ENCODE measurements around the gene MRPS14.

Gene MRPS14

GRCh38 chr1:174967845-174968705 lies 55.1 kb downstream of the MRPS14 start:
- Histone ChIP-seq H3K4me1 (ENCODE audit: control extremely low read depth in 1 of 4, control insufficient read depth in 4 of 4, insufficient read depth in 4 of 4, low read length in 3 of 4) (peaks cover 52 to 79% (median 67%) of the 10 kb centered on the region in 4 experiments), H3K27me3 (replicated peaks in 2 of 5; ENCODE audit: control insufficient read depth in 4 of 5, insufficient read depth in 5 of 5, low read length in 4 of 5) (no peaks in the 10 kb centered on the region), H3K27ac (ENCODE audit: insufficient read depth in 1 of 2, low read depth in 1 of 2, low read length in 2 of 2, poor library complexity in 1 of 2, severe bottlenecking in 2 of 2) (peak overlapping the region in 1 of 2 experiments; percentile 64), H3K36me3 (ENCODE audit: control insufficient read depth in 4 of 4, insufficient read depth in 4 of 4, low read length in 3 of 4) (no peaks in the 10 kb centered on the region), H3K9me3 (ENCODE audit: control extremely low read depth in 1 of 5, control insufficient read depth in 4 of 5, insufficient read depth in 2 of 5, low read depth in 1 of 5, low read length in 4 of 5) (no peaks in the 10 kb centered on the region), H3K4me3 (ENCODE audit: control insufficient read depth in 1 of 7, extremely low read depth in 1 of 7, insufficient read depth in 4 of 7, low read depth in 2 of 7, low read length in 6 of 7) (peak overlapping the region in 4 of 7 experiments; percentile 11 to 42 (median 18))
- WGBS (ENCODE audit: insufficient coverage), result no CpG with 5 or more reads among the region's 4 CpGs
- ChIA-PET POLR2A (interaction anchor here (1.0 kb wide), 1 partner anchor 179 kb away, joined by 3 read pairs; no protein-coding TSS in a partner anchor), CTCF (no interaction called here)
- DNase-seq, result peak in 2 of 3 donors; percentile 42 to 65

GRCh38 chr1:174966008-174966572 lies 57.1 kb downstream of the MRPS14 start:
- Histone ChIP-seq H3K4me3 (ENCODE audit: control insufficient read depth in 1 of 7, extremely low read depth in 1 of 7, insufficient read depth in 4 of 7, low read depth in 2 of 7, low read length in 6 of 7) (peak overlapping the region in 2 of 7 experiments; percentile 4 to 23), H3K27me3 (replicated peaks in 2 of 5; ENCODE audit: control insufficient read depth in 4 of 5, insufficient read depth in 5 of 5, low read length in 4 of 5) (no peaks in the 10 kb centered on the region), H3K9me3 (ENCODE audit: control extremely low read depth in 1 of 5, control insufficient read depth in 4 of 5, insufficient read depth in 2 of 5, low read depth in 1 of 5, low read length in 4 of 5) (no peaks in the 10 kb centered on the region), H3K36me3 (ENCODE audit: control insufficient read depth in 4 of 4, insufficient read depth in 4 of 4, low read length in 3 of 4) (no peaks in the 10 kb centered on the region), H3K4me1 (ENCODE audit: control extremely low read depth in 1 of 4, control insufficient read depth in 4 of 4, insufficient read depth in 4 of 4, low read length in 3 of 4) (peaks cover 47 to 67% (median 57%) of the 10 kb centered on the region in 4 experiments), H3K27ac (ENCODE audit: insufficient read depth in 1 of 2, low read depth in 1 of 2, low read length in 2 of 2, poor library complexity in 1 of 2, severe bottlenecking in 2 of 2) (peak overlapping the region in 1 of 2 experiments; percentile 63)
- CTCF ChIA-PET, result interaction anchor here (0.9 to 1.9 kb wide), 8 partner anchors 9 to 196 kb away, joined by 3 to 7 read pairs (median 4); no protein-coding TSS in a partner anchor
- POLR2A ChIA-PET, result no interaction called here
- DNase-seq, result no peak
- no CpG with 5 or more reads among the region's 1 CpG for WGBS (ENCODE audit: insufficient coverage)

- Histone ChIP-seq H3K4me1 (ENCODE audit: control extremely low read depth in 1 of 4, control insufficient read depth in 4 of 4, insufficient read depth in 4 of 4, low read length in 3 of 4) (peaks cover 47 to 67% (median 56%) of the 10 kb centered on the region in 4 experiments), H3K4me3 (ENCODE audit: control insufficient read depth in 1 of 7, extremely low read depth in 1 of 7, insufficient read depth in 4 of 7, low read depth in 2 of 7, low read length in 6 of 7) (peak overlapping the region in 2 of 7 experiments; percentile 23 to 50), H3K36me3 (ENCODE audit: control insufficient read depth in 4 of 4, insufficient read depth in 4 of 4, low read length in 3 of 4) (no peaks in the 10 kb centered on the region), H3K27me3 (replicated peaks in 2 of 5; ENCODE audit: control insufficient read depth in 4 of 5, insufficient read depth in 5 of 5, low read length in 4 of 5) (no peaks in the 10 kb centered on the region), H3K9me3 (ENCODE audit: control extremely low read depth in 1 of 5, control insufficient read depth in 4 of 5, insufficient read depth in 2 of 5, low read depth in 1 of 5, low read length in 4 of 5) (no peaks in the 10 kb centered on the region), H3K27ac (ENCODE audit: insufficient read depth in 1 of 2, low read depth in 1 of 2, low read length in 2 of 2, poor library complexity in 1 of 2, severe bottlenecking in 2 of 2) (peak overlapping the region in 1 of 2 experiments; percentile 63)
- peak in 2 of 3 donors; percentile 45 to 56 for DNase-seq
- POLR2A ChIA-PET, result no interaction called here
- WGBS (ENCODE audit: insufficient coverage), result 38% methylated on average over 3 of the region's 3 CpGs
- CTCF ChIA-PET, result interaction anchor here (0.9 to 1.9 kb wide), 8 partner anchors 8 to 195 kb away, joined by 3 to 7 read pairs (median 4); no protein-coding TSS in a partner anchor
Observed at GRCh38 chr1:174965362-174966007, 57.7 kb downstream of the MRPS14 start.

- peak overlapping the region in 1 of 2 experiments; percentile 63 for H3K27ac ChIP-seq (ENCODE audit: insufficient read depth in 1 of 2, low read depth in 1 of 2, low read length in 2 of 2, poor library complexity in 1 of 2, severe bottlenecking in 2 of 2)
- peak in 2 of 3 donors; percentile 19 to 50 for DNase-seq
- H3K4me1 ChIP-seq (ENCODE audit: control extremely low read depth in 1 of 4, control insufficient read depth in 4 of 4, insufficient read depth in 4 of 4, low read length in 3 of 4), result peaks cover 44 to 64% (median 53%) of the 10 kb centered on the region in 4 experiments
Observed at GRCh38 chr1:174964972-174965361, 58.3 kb downstream of the MRPS14 start.

GRCh38 chr1:174964261-174964971 lies 58.8 kb downstream of the MRPS14 start:
- Histone ChIP-seq H3K27ac (ENCODE audit: insufficient read depth in 1 of 2, low read depth in 1 of 2, low read length in 2 of 2, poor library complexity in 1 of 2, severe bottlenecking in 2 of 2) (peak overlapping the region in 1 of 2 experiments; percentile 63), H3K36me3 (ENCODE audit: control insufficient read depth in 4 of 4, insufficient read depth in 4 of 4, low read length in 3 of 4) (no peaks in the 10 kb centered on the region), H3K4me1 (ENCODE audit: control extremely low read depth in 1 of 4, control insufficient read depth in 4 of 4, insufficient read depth in 4 of 4, low read length in 3 of 4) (peaks cover 39 to 59% (median 50%) of the 10 kb centered on the region in 4 experiments), H3K9me3 (ENCODE audit: control extremely low read depth in 1 of 5, control insufficient read depth in 4 of 5, insufficient read depth in 2 of 5, low read depth in 1 of 5, low read length in 4 of 5) (no peaks in the 10 kb centered on the region), H3K4me3 (ENCODE audit: control insufficient read depth in 1 of 7, extremely low read depth in 1 of 7, insufficient read depth in 4 of 7, low read depth in 2 of 7, low read length in 6 of 7) (peak overlapping the region in 2 of 7 experiments; percentile 28 to 50), H3K27me3 (replicated peaks in 2 of 5; ENCODE audit: control insufficient read depth in 4 of 5, insufficient read depth in 5 of 5, low read length in 4 of 5) (no peaks in the 10 kb centered on the region)
- peak; percentile 38 to 90 (median 81) for DNase-seq
- CTCF ChIA-PET, result no interaction called here
- WGBS (ENCODE audit: insufficient coverage), result 66% methylated on average over 5 of the region's 6 CpGs
- POLR2A ChIA-PET, result no interaction called here

More at GRCh38 chr1:174964972-174965361, 58.3 kb downstream of the MRPS14 start:
- peak overlapping the region in 2 of 7 experiments; percentile 30 to 50 for H3K4me3 ChIP-seq (ENCODE audit: control insufficient read depth in 1 of 7, extremely low read depth in 1 of 7, insufficient read depth in 4 of 7, low read depth in 2 of 7, low read length in 6 of 7)
- no peaks in the 10 kb centered on the region for H3K36me3 ChIP-seq (ENCODE audit: control insufficient read depth in 4 of 4, insufficient read depth in 4 of 4, low read length in 3 of 4)
- no peaks in the 10 kb centered on the region for H3K9me3 ChIP-seq (ENCODE audit: control extremely low read depth in 1 of 5, control insufficient read depth in 4 of 5, insufficient read depth in 2 of 5, low read depth in 1 of 5, low read length in 4 of 5)
- POLR2A ChIA-PET, result no interaction called here
- no peaks in the 10 kb centered on the region for H3K27me3 ChIP-seq (replicated peaks in 2 of 5; ENCODE audit: control insufficient read depth in 4 of 5, insufficient read depth in 5 of 5, low read length in 4 of 5)
- WGBS (ENCODE audit: insufficient coverage), result 100% methylated on average over 1 of the region's 1 CpG
- CTCF ChIA-PET, result interaction anchor here (1.1 to 1.9 kb wide), 4 partner anchors 10 to 59 kb away, joined by 3 to 7 read pairs (median 4); no protein-coding TSS in a partner anchor

GRCh38 chr1:174963529-174964125 lies 59.6 kb downstream of the MRPS14 start:
- 83% methylated on average over 1 of the region's 2 CpGs for WGBS (ENCODE audit: insufficient coverage)
- H3K9me3 ChIP-seq (ENCODE audit: control extremely low read depth in 1 of 5, control insufficient read depth in 4 of 5, insufficient read depth in 2 of 5, low read depth in 1 of 5, low read length in 4 of 5), result no peaks in the 10 kb centered on the region
- peak in 1 of 3 donors; percentile 24 for DNase-seq
- no peak overlapping the region for H3K4me3 ChIP-seq (ENCODE audit: control insufficient read depth in 1 of 7, extremely low read depth in 1 of 7, insufficient read depth in 4 of 7, low read depth in 2 of 7, low read length in 6 of 7)
- H3K27me3 ChIP-seq (replicated peaks in 2 of 5; ENCODE audit: control insufficient read depth in 4 of 5, insufficient read depth in 5 of 5, low read length in 4 of 5), result no peaks in the 10 kb centered on the region
- CTCF ChIA-PET, result interaction anchor here (0.7 kb wide), 1 partner anchor 63 kb away, joined by 3 read pairs; no protein-coding TSS in a partner anchor
- peaks cover 31 to 51% (median 42%) of the 10 kb centered on the region in 4 experiments for H3K4me1 ChIP-seq (ENCODE audit: control extremely low read depth in 1 of 4, control insufficient read depth in 4 of 4, insufficient read depth in 4 of 4, low read length in 3 of 4)
- POLR2A ChIA-PET, result no interaction called here
- H3K27ac ChIP-seq (ENCODE audit: insufficient read depth in 1 of 2, low read depth in 1 of 2, low read length in 2 of 2, poor library complexity in 1 of 2, severe bottlenecking in 2 of 2), result peak overlapping the region in 1 of 2 experiments; percentile 63
- H3K36me3 ChIP-seq (ENCODE audit: control insufficient read depth in 4 of 4, insufficient read depth in 4 of 4, low read length in 3 of 4), result no peaks in the 10 kb centered on the region

All from common myeloid progenitor, CD34-positive (primary cell).